SHP77 treated with DMSO at 0.1 percent for 48 hours (cell line): ENCODE results near the gene CCDC187.

Experiments
- DNase-seq: peaks from one replicate; lab custom pipeline; 2025; lab: John Stamatoyannopoulos, UW

The CCDC187 gene

GRCh38 chr9:136225748-136226679 is 77.9 kb downstream of the CCDC187 start:
- peak; percentile 36 for DNase-seq

GRCh38 chr9:136225366-136225747 is 78.5 kb downstream of the CCDC187 start:
- DNase-seq = no peak

- DNase-seq = no peak
These were observed 79.8 kb downstream of the CCDC187 start for GRCh38 chr9:136223871-136224640.

- no peak for DNase-seq
These were observed 81.0 kb downstream of the CCDC187 start for GRCh38 chr9:136222906-136223285.

GRCh38 chr9:136222166-136222905 is 81.6 kb downstream of the CCDC187 start:
- no peak for DNase-seq

GRCh38 chr9:136220017-136220729 is 83.7 kb downstream of the CCDC187 start:
- DNase-seq = no peak

GRCh38 chr9:136219276-136219675 is 84.6 kb downstream of the CCDC187 start:
- no peak for DNase-seq

GRCh38 chr9:136218673-136219072 is 85.2 kb downstream of the CCDC187 start:
- no peak for DNase-seq

GRCh38 chr9:136218271-136218670 is 85.6 kb downstream of the CCDC187 start:
- no peak for DNase-seq

- DNase-seq = no peak
These were observed 87.2 kb downstream of the CCDC187 start for GRCh38 chr9:136216541-136217244.

- DNase-seq = no peak
These were observed 90.2 kb downstream of the CCDC187 start for GRCh38 chr9:136213733-136214132.

- no peak for DNase-seq
These were observed 91.4 kb downstream of the CCDC187 start for GRCh38 chr9:136212345-136212950.

GRCh38 chr9:136211441-136212344 is 92.2 kb downstream of the CCDC187 start:
- no peak for DNase-seq

- DNase-seq = no peak
These were observed 92.9 kb downstream of the CCDC187 start for GRCh38 chr9:136211006-136211405.

GRCh38 chr9:136210276-136210675 is 93.6 kb downstream of the CCDC187 start:
- DNase-seq = no peak

- no peak for DNase-seq
These were observed 94.1 kb downstream of the CCDC187 start for GRCh38 chr9:136209786-136210185.

- no peak for DNase-seq
These were observed 94.7 kb downstream of the CCDC187 start for GRCh38 chr9:136209232-136209631.

GRCh38 chr9:136208675-136209074 is 95.2 kb downstream of the CCDC187 start:
- DNase-seq = no peak

- DNase-seq = no peak
These were observed 96.3 kb downstream of the CCDC187 start for GRCh38 chr9:136207616-136208015.
